ENCODE results near the gene MVP. TPM values are rescaled to one million over a fixed set of nuclear protein-coding genes. Genes with fewer than 3 reads are reported as not detected.

Gene MVP
- total RNA-seq, 2 experiments from 2014 or later: 32.5 to 33.2 TPM

DNA sequence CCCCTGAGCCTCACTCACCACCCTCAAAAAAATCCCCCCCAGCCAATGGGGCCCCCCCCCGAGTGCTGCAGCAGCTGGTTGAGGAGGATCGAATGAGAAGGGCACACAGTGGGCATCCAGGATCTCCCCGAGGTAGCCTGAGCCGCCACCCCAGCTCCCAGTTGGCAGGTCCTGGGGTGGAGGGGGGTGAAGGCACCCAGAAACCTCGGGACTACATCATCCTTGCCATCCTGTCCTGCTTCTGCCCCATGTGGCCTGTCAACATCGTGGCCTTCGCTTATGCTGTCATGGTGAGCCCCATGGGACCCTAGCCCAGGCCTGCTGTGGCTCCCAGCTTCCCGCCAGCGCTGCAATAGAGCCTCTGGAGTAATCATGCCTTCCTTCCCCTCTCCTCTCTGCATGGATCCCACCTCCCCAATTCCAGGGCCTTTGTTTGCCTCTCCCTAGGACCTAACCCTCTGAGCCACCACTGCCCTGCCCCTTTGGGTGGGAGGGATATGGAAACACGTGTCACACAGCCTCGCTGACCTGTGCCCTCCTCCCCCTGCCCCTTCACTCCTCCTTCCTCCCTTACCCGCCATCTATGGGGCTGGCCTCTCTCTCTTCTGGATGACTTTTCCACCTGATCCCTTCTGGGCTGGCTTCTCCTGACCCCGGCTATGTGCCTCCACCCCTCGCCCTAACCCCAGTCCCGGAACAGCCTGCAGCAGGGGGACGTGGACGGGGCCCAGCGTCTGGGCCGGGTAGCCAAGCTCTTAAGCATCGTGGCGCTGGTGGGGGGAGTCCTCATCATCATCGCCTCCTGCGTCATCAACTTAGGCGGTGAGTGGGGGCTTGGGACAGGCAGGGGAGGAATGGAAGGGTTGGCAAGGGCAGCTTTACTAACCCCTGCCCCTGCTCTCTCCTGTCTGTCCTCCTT is 6.4 kb upstream of the MVP start:
- no peak overlapping the region for H3K27ac Mint-ChIP-seq

DNA sequence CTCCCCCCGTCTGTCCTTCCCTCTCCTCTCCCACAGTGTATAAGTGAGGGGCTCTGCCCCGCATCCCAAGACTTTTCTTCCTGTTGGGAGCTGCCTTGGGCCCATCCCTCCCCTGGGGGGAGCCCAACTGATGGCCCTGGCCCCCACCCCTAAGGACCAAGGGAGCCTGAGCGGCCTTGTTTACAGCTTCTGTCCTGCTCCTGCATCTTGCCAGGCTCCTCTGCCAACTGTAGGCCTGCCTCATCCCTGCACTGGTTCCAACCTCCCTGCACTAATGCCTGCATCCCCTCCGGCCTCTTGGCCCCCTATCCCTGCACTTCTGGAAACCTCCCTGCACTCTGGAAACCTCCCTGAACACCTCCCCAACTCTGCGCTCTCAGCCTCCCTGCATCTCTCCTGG is 5.7 kb upstream of the MVP start:
- H3K9me3 Mint-ChIP-seq: no peaks in the 10 kb centered on the region
- ChIA-PET POLR2A (interaction anchor here (0.8 to 9.5 kb wide), 3 partner anchors 7 to 115 kb away, joined by 3 to 167 read pairs (median 4); partner anchors contain the start of genes MVP and PAGR1), CTCF (interaction anchor here (0.7 to 1.4 kb wide), 2 partner anchors 11 to 372 kb away, joined by 3 read pairs; no protein-coding TSS in a partner anchor)
- DNase-seq: no peak
- TF ChIP-seq, protein P1, sequence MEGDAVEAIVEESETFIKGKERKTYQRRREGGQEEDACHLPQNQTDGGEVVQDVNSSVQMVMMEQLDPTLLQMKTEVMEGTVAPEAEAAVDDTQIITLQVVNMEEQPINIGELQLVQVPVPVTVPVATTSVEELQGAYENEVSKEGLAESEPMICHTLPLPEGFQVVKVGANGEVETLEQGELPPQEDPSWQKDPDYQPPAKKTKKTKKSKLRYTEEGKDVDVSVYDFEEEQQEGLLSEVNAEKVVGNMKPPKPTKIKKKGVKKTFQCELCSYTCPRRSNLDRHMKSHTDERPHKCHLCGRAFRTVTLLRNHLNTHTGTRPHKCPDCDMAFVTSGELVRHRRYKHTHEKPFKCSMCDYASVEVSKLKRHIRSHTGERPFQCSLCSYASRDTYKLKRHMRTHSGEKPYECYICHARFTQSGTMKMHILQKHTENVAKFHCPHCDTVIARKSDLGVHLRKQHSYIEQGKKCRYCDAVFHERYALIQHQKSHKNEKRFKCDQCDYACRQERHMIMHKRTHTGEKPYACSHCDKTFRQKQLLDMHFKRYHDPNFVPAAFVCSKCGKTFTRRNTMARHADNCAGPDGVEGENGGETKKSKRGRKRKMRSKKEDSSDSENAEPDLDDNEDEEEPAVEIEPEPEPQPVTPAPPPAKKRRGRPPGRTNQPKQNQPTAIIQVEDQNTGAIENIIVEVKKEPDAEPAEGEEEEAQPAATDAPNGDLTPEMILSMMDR (IDR thresholded peaks at IDR 0.05): no peak
- no peaks in the 10 kb centered on the region for H3K27me3 Mint-ChIP-seq
- H3K4me1 Mint-ChIP-seq (ENCODE audit: low read depth): peaks cover 70% of the 10 kb centered on the region
- ATAC-seq: no peak
- H3K4me3 Mint-ChIP-seq: peak overlapping the region; percentile 98
- H3K36me3 Mint-ChIP-seq (ENCODE audit: low read depth): peaks cover 37% of the 10 kb centered on the region
- intact Hi-C loops (cut with micrococcal nuclease): loop anchor here (10.0 kb wide), 1 partner anchor 110 kb away; no protein-coding TSS in a partner anchor
- H3K27ac Mint-ChIP-seq: peak overlapping the region; percentile 95

More for the DNA sequence above, 6.4 kb upstream of the MVP start:
- Mint-ChIP-seq H3K27me3 (no peaks in the 10 kb centered on the region), H3K4me3 (no peak overlapping the region), H3K4me1 (ENCODE audit: low read depth) (peaks cover 64% of the 10 kb centered on the region), H3K36me3 (ENCODE audit: low read depth) (peaks cover 37% of the 10 kb centered on the region), H3K9me3 (no peaks in the 10 kb centered on the region)
- no peak for ATAC-seq
- TF ChIP-seq, protein P1 (IDR thresholded peaks at IDR 0.05): no peak
- intact Hi-C loops (cut with micrococcal nuclease): loop anchor here (10.0 kb wide), 1 partner anchor 109 kb away; no protein-coding TSS in a partner anchor
- ChIA-PET POLR2A (interaction anchor here (0.8 to 9.5 kb wide), 4 partner anchors 8 to 219 kb away, joined by 3 to 167 read pairs (median 4); partner anchors contain the start of genes MVP and PAGR1), CTCF (interaction anchor here (0.7 to 1.4 kb wide), 3 partner anchors 10 to 373 kb away, joined by 3 read pairs; no protein-coding TSS in a partner anchor)
- peak; percentile 24 for DNase-seq

GRCh38 chr16:29815032-29815721 is 5.1 kb upstream of the MVP start:
- TF ChIP-seq, protein P1 (IDR thresholded peaks at IDR 0.05): no peak
- ChIA-PET CTCF (interaction anchor here (0.6 to 8.1 kb wide), 24 partner anchors 7 to 960 kb away, joined by 3 to 95 read pairs (median 4); partner anchors contain the start of genes ALDOA, CDIPT, HIRIP3 and TAOK2), POLR2A (interaction anchor here (0.9 to 13.9 kb wide), 7 partner anchors 5 to 91 kb away, joined by 3 to 167 read pairs (median 7); partner anchors contain the start of genes MAZ, MVP, PAGR1 and PRRT2)
- no peaks in the 10 kb centered on the region for H3K9me3 Mint-ChIP-seq
- intact Hi-C loops (cut with micrococcal nuclease): loop anchor here (10.0 kb wide), 1 partner anchor 110 kb away; no protein-coding TSS in a partner anchor
- peak overlapping the region; percentile 95 for H3K27ac Mint-ChIP-seq
- H3K4me3 Mint-ChIP-seq: peak overlapping the region; percentile 98
- no peak for ATAC-seq
- DNase-seq: peak; percentile 74
- H3K36me3 Mint-ChIP-seq (ENCODE audit: low read depth): peaks cover 37% of the 10 kb centered on the region
- peaks cover 70% of the 10 kb centered on the region for H3K4me1 Mint-ChIP-seq (ENCODE audit: low read depth)
- no peaks in the 10 kb centered on the region for H3K27me3 Mint-ChIP-seq

DNA sequence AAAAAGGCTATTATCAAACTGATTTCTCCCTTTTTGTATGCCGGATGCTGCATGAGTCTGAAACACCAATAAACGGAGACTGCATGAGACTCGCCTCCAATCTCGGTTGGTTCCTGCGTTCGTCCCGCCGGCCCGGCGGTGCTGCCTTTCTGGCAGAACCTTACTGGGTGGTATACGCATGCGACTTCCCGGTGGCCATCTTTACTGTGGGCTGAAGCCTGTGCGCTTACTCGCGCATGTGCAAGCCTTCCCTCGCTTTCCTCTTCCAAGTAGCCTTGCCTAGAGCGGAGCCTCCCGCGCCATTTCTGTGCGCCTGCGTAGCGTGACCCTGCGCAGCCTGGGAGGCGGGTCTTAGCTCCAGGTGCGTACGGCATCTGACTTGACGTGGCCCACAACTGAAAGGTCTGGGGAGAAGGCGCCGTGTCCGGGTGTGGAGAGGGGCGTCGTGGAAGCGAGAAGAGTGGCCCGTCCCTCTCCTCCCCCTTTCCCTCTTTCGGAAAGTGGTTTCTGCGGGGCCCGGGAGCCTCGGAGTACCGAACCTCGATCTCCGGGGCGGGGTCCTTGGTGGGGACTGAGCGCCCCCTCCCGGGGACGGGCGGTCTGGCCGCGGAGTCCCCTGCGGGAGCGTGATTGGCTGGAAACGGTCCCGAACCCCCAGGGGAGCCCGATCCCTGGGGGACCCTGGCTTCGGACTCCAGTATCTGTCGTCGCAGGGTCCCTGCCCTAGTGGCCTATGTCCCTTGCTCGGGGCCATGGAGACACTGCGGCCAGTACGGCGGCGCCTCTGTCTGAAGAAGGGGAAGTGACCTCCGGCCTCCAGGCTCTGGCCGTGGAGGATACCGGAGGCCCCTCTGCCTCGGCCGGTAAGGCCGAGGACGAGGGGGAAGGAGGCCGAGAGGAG is 4.2 kb upstream of the MVP start, which contains the start of gene PAGR1:
PAGR1 (plus strand) TSS at position 360 of the 901 bp plus-strand sequence; CDS start at position 734, 374 bp downstream.
- DNase-seq (peak; percentile 99), ATAC-seq (peak; percentile 74)
- H3K4me1 Mint-ChIP-seq (ENCODE audit: low read depth): peaks cover 69% of the 10 kb centered on the region
- ChIA-PET CTCF (interaction anchor here (0.6 to 8.1 kb wide), 26 partner anchors 8 to 959 kb away, joined by 3 to 95 read pairs (median 4); partner anchors contain the start of genes ALDOA, CDIPT, HIRIP3 and TAOK2), POLR2A (interaction anchor here (0.9 to 13.9 kb wide), 9 partner anchors 6 to 116 kb away, joined by 3 to 167 read pairs (median 3); partner anchors contain the start of genes MAZ and PRRT2)
- H3K27me3 Mint-ChIP-seq: no peaks in the 10 kb centered on the region
- peak within 1 kb of the TSS; percentile 95 for H3K27ac Mint-ChIP-seq
- no peaks in the 10 kb centered on the region for H3K9me3 Mint-ChIP-seq
- TF ChIP-seq, protein P1 (IDR thresholded peaks at IDR 0.05): peak; percentile 94
- peaks cover 29% of the 10 kb centered on the region for H3K36me3 Mint-ChIP-seq (ENCODE audit: low read depth)
- intact Hi-C loops (cut with micrococcal nuclease): loop anchor here (10.0 kb wide), 1 partner anchor 111 kb away; no protein-coding TSS in a partner anchor
- peak within 1 kb of the TSS; percentile 98 for H3K4me3 Mint-ChIP-seq
